Uterus (tissue), 4 donors: ENCODE measurements around the gene MYO16. TPM values are rescaled to one million over a fixed set of nuclear protein-coding genes. Genes with fewer than 3 reads are reported as not detected.

Source experiments
- DNase-seq, 2 donors: peaks; one replicate each; pipeline ENCODE4 v3.0.0-alpha.2; 2019 to 2020
- H3K27ac ChIP-seq, 2 donors: fragments of 200-600 bp; sonication (generic); 1 replicate in 1 of 2; 2 replicates in 1 of 2; pipeline ENCODE4 v1.5.1; 2016 to 2018
- H3K27me3 ChIP-seq, 2 donors: fragments of 200-600 bp; sonication (generic); one replicate each; pipeline ENCODE4 v1.5.1; 2018 to 2019; ENCODE audit warnings: control low read depth in 1 of 2
- H3K36me3 ChIP-seq, 2 donors: fragments of 200-600 bp; sonication (generic); one replicate each; pipeline ENCODE4 v1.5.1; 2019; ENCODE audit warnings: control low read depth in 1 of 2
- H3K4me1 ChIP-seq, 2 donors: fragments of 200-600 bp; sonication (generic); one replicate each; pipeline ENCODE4 v1.5.1; 2018 to 2019; ENCODE audit warnings: control low read depth in 1 of 2
- H3K4me3 ChIP-seq, 2 donors: fragments of 200-600 bp; sonication (generic); 1 replicate in 1 of 2; 2 replicates in 1 of 2; pipeline ENCODE4 v1.5.1; 2018 to 2019; ENCODE audit warnings: mild to moderate bottlenecking in 1 of 2
- H3K9me3 ChIP-seq, 2 donors: fragments of 200-600 bp; sonication (generic); one replicate each; pipeline ENCODE4 v1.5.1; 2019; ENCODE audit warnings: control low read depth in 1 of 2
- POLR2A ChIP-seq, 2 donors: fragments of 450-650 bp; IDR thresholded peaks; one replicate each; pipeline ENCODE4 v1.6.1; 2016; ENCODE audit warnings: antibody characterized with exemption in 2 of 2, mild to moderate bottlenecking in 1 of 2, moderate library complexity in 1 of 2
- intact Hi-C: fragments of 100-400 bp; cut with DNase I; formaldehyde crosslinking; loops from one replicate; pipeline ENCODE4 v1.15.1; 2023; ENCODE audit warnings: low total_unique reads
- total RNA-seq, 4 donors: library from RNA; depleted of rRNA in 3 of 4; stranded (reverse); fragments of >200 nt in 3 of 4; gene quantifications; one replicate each; pipeline versions ENCODE4 v1.1.0 to v1.2.4, GENCODE V29; 2014 to 2023
- TF ChIP-seq, protein P1 (sequence below), 4 experiments: fragments of 200-600 bp in 2 of 4; fragments of 450-650 bp in 2 of 4; sonication (generic) in 2 of 4; IDR thresholded peaks; one replicate each; pipeline ENCODE4 v1.5.1; 2016 to 2019; ENCODE audit warnings: antibody characterized with exemption in 4 of 4, mild to moderate bottlenecking in 2 of 4, moderate library complexity in 1 of 4
- donor health status: DM: yes; HTN: yes; CAD: no.

Gene MYO16
- total RNA-seq, 4 donors from 2014 or later: 0.35 to 0.88 TPM; not detected in 2

DNA sequence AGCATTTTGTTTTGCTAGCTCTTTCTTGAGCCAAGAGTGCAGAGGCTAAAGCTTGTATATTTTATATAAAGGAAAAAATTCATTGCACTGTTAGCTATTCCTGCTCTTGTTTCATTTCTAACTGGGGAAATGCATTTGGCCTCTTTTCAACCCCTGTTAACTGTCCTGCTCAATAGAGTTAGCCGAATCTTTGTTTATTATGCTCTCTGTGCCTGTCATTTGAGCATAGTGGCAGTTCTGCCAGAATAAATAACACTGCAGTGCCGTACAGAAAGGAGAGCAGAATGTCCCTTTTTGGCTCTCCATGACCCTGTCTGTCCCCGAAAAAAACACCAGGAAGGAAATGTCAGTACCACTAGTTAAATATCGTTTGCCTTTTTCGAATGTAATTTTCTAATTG, 350.8 kb downstream of the MYO16 start:
- no peak for TF ChIP-seq POLR2A (IDR thresholded peaks at IDR 0.05)
- TF ChIP-seq, protein P1, sequence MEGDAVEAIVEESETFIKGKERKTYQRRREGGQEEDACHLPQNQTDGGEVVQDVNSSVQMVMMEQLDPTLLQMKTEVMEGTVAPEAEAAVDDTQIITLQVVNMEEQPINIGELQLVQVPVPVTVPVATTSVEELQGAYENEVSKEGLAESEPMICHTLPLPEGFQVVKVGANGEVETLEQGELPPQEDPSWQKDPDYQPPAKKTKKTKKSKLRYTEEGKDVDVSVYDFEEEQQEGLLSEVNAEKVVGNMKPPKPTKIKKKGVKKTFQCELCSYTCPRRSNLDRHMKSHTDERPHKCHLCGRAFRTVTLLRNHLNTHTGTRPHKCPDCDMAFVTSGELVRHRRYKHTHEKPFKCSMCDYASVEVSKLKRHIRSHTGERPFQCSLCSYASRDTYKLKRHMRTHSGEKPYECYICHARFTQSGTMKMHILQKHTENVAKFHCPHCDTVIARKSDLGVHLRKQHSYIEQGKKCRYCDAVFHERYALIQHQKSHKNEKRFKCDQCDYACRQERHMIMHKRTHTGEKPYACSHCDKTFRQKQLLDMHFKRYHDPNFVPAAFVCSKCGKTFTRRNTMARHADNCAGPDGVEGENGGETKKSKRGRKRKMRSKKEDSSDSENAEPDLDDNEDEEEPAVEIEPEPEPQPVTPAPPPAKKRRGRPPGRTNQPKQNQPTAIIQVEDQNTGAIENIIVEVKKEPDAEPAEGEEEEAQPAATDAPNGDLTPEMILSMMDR (IDR thresholded peaks at IDR 0.05): no peak
- H3K9me3 ChIP-seq: no peaks in the 10 kb centered on the region
- no peaks in the 10 kb centered on the region for H3K4me1 ChIP-seq
- H3K27me3 ChIP-seq: no peaks in the 10 kb centered on the region
- intact Hi-C loops: no loop called here
- no peak for DNase-seq
- no peak overlapping the region for H3K27ac ChIP-seq
- H3K36me3 ChIP-seq: no peaks in the 10 kb centered on the region
- H3K4me3 ChIP-seq: no peak overlapping the region

DNA sequence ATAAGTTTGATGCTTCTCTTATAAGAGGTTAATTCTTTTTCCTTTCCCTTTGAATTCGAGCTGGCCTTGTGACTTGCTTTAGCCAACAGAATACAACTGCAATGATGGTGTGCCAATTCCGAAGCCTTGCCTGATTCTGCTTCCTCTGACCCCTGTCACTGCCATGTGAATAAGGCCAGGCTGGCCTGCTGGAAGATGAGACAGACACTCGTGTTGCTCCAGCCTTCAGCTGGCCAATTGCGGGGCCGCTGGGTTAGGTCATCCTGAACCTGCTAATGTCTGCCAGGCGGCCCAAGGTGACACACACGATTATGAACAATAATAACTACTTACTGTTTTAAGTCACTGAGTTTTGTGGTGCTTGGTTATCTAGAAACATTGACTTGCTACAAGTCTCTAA, 352.0 kb downstream of the MYO16 start:
- Histone ChIP-seq H3K36me3 (no peaks in the 10 kb centered on the region), H3K27me3 (no peaks in the 10 kb centered on the region), H3K27ac (no peak overlapping the region), H3K4me1 (no peaks in the 10 kb centered on the region), H3K4me3 (no peak overlapping the region), H3K9me3 (no peaks in the 10 kb centered on the region)
- no peak for DNase-seq
- no peak for TF ChIP-seq POLR2A (IDR thresholded peaks at IDR 0.05)
- TF ChIP-seq, protein P1 (IDR thresholded peaks at IDR 0.05): no peak
- intact Hi-C loops: no loop called here

DNA sequence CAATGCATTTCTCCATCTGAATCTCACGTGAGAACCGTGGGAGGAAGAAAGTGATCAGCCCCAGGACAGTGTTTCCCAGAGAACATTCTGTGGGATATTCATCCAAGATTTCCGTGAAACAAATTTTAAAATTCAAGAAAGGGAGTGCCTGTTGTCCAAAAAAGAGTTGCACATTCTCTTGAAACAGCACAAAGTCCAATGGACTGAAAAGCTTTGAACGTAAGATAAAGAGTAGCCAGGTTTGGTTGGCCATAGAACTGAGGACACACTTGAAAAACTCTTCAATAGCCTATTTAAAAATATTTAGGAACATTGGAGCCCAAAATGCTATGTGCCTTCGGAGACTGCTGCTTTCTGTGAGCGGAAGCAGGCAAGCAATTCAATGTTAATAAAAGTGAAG, 353.9 kb downstream of the MYO16 start:
- Histone ChIP-seq H3K4me3 (no peak overlapping the region), H3K27ac (no peak overlapping the region), H3K9me3 (no peaks in the 10 kb centered on the region), H3K27me3 (no peaks in the 10 kb centered on the region), H3K4me1 (no peaks in the 10 kb centered on the region), H3K36me3 (no peaks in the 10 kb centered on the region)
- no peak for DNase-seq
- TF ChIP-seq, protein P1 (IDR thresholded peaks at IDR 0.05): no peak
- no peak for TF ChIP-seq POLR2A (IDR thresholded peaks at IDR 0.05)
- intact Hi-C loops: no loop called here

DNA sequence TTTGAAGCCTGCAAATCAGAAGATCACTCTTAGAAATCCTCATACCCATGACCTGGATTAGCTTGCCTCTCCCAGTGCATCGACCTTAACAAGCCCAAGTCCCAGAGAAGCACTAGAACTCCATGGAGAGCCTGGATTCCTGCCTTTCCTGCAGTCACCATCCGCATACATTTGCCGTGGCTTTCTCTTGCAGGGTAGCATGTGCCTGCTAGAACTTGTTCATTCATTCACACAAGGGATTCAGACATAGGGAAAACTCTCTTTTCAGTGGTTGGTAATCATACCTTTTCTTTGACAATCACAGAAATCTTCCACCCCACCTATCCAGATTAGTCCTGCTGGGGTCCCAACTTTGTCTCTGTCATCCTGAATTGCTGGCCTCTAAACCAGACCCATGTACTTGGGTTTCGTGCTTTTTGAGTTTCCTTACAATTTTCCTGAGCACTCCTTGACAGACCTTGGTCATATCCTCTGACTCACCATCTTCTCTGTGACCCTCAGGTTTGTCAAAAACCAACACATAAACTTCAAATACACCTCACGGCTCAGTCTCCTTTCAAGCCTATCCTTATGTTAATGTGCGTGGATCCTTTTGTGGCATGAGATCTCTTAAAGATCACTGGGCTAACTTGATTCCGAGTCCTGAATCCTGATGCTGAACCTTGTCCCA, 355.0 kb downstream of the MYO16 start:
- Histone ChIP-seq H3K36me3 (no peaks in the 10 kb centered on the region), H3K4me3 (no peak overlapping the region), H3K9me3 (no peaks in the 10 kb centered on the region), H3K4me1 (no peaks in the 10 kb centered on the region), H3K27ac (no peak overlapping the region), H3K27me3 (no peaks in the 10 kb centered on the region)
- no peak for TF ChIP-seq POLR2A (IDR thresholded peaks at IDR 0.05)
- TF ChIP-seq, protein P1 (IDR thresholded peaks at IDR 0.05): no peak
- intact Hi-C loops: no loop called here
- no peak for DNase-seq

DNA sequence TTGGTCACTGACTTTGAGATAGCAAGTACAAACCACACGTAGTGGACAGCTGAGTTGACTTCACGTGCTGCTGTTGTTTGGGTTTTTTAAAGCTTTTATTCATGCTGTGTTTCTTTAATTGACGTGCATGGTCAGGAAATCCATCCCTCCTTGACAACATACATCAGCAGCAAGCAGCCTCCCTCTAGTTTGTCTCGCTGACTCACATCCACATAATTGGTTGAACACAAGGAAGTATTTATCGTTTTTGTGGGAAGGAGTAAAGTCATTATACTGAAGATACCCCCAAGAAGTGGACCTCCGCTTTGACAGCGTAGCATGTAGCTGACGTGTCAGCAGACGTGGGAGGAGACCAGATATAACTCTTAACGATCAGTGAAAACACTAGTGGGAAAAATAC, 355.8 kb downstream of the MYO16 start:
- Histone ChIP-seq H3K27me3 (no peaks in the 10 kb centered on the region), H3K4me1 (no peaks in the 10 kb centered on the region), H3K4me3 (no peak overlapping the region), H3K36me3 (no peaks in the 10 kb centered on the region), H3K9me3 (no peaks in the 10 kb centered on the region), H3K27ac (no peak overlapping the region)
- DNase-seq: no peak
- TF ChIP-seq, protein P1 (IDR thresholded peaks at IDR 0.05): no peak
- no peak for TF ChIP-seq POLR2A (IDR thresholded peaks at IDR 0.05)
- intact Hi-C loops: no loop called here
